NCI-H1417 (cell line): ENCODE results near the gene DNAH8.
"Not testable (repeated sequence)": the region's sequence is repeated elsewhere in the genome, so short reads cannot be mapped to it uniquely, and the experiment has no call there.

ENCODE experiments used
- DNase-seq, 3 experiments: peaks; one replicate each; lab custom pipeline; 2025; lab: John Stamatoyannopoulos, UW

Gene DNAH8

DNA sequence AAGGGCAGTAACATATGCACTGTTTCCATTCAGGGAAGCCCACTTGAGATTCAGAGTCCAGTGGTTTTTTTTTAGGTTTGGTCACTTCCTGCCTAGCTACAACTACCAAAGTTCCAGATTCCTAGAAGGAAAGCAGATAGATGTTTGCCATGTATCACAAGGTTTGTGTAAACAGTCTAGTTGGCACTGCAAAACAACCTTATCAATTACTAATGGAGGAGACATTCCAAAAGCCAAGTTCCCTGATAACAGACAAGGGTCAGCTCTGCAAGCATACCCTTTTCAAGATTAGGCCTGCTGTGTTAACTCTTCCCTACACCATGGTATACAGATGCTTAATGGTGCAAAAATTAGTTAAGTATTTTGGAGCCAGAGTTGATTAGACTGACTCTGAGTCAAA is 192.2 kb downstream of the DNAH8 start:
- no peak for DNase-seq

DNA sequence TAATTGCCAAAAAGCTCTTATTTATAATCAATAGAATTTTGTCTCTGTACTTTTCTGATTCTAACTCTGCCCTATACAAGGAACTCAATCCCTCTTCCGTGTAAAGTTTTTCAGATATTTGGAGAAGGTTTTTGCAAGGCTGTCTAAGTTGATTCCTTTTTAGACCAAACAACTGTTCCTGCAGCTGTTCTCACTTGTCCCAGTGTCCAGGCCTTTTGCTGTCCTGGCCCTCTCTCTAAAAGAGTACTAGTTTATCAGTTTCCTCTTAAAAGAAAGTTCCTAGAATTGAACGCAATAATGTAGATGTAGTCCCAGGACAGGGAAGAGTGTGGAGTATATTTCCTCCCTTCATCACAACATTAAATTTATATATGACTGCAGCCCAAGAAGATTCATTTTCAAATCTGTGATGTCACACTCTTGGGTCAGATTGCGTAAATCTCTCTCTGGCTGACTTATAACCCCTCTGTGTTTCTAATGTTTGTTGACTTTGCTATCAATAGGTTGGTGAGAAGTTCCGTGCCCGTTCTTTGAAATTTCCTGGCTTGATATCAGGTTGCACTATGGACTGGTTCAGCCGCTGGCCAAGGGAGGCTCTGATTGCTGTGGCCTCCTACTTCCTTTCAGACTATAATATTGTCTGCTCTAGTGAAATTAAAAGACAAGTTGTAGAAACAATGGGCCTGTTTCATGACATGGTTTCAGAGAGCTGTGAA is 194.1 kb downstream of the DNAH8 start:
- peak in 2 of 3 experiments; percentile 22 for DNase-seq

GRCh38 chr6:38910207-38910606 is 195.1 kb downstream of the DNAH8 start:
- no peak for DNase-seq

DNA sequence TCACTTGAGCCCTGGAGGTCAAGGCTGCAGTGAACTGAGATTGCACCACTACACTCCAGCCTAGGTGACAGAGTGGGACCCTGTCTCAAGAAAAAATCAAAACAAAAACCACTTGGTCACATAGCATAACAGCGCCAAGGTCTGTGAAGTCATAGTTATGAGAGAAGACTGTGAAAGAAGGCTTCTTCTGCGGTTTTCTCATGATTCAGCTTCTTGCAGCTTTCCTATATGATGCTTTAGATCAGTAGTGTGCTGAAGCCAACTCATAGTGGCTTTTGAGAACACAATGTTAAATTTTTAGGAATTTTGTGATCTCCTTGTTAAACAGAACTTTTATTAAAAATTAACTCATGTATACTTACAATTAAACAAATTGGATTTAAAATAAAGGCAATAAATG is 197.3 kb downstream of the DNAH8 start:
- no peak for DNase-seq

DNA sequence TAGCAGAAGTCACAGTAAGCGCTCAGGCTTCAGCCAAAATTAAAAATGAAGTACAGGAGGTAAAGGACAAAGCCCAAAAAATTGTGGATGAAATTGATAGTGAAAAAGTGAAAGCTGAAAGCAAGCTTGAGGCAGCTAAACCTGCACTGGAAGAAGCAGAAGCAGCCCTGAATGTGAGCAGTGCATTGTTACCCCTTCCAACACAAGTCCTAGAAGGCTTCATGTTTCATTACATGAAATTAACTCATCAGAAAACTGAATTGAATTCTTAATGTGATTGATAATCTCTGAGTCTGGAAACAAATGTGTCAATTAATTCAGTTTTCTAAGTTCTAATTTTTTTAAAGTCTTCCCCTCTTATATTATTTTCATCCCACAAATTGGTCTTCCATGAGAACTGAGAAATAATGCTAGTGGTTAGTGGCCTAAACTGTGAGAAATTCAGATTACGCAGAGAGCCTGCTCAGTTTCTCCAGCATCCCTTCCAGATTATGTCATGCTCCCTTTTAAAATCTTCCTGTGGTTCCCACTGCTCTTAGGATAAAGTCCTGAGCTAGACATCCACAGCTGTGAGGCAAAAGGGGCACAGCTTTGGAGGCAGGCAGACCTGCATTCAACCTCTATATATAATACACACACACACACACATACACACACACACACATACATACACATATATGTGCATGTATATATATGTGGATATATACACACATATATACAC is 200.3 kb downstream of the DNAH8 start:
- DNase-seq, result no peak

DNA sequence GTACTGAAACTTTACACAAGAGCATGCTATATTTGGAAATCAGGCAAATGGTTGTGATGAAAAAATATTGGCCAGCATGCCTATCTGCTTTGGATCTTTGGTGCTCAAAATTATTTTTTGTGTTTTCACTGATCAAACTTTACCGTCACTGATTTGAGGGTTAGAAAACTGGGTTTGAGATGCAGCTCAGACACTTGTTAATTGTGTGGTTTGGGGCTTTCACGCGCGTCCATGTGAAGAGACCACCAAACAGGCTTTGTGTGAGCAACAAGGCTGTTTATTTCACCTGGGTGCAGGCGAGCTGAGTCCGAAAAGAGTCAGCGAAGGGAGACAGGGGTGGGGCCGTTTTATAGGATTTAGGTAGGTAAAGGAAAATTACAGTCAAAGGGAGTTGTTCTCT is 206.4 kb downstream of the DNAH8 start:
- not testable (repeated sequence) for DNase-seq

- no peak for DNase-seq
These were observed 209.8 kb downstream of the DNAH8 start for GRCh38 chr6:38924791-38925509.

GRCh38 chr6:38929560-38929959 is 214.4 kb downstream of the DNAH8 start:
- no peak for DNase-seq

DNA sequence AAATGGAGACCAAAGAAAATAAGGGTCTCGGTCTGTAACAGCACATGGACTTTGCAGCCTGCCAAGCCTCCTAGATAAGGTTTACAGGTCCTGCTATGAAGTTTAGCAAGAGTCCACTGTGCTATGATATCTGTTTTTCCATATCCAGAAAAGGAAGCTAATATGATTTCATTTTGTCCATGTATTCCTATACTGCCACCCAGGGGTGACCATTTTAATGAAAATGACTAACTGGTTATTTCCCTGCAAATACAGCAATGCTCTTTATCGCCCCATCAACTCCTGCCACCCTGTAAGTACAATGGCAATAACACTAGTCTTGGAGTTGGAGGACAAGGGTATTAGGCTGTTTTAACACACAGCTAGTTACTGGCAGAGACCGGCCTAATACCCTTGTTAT is 218.3 kb downstream of the DNAH8 start:
- peak in 2 of 3 experiments; percentile 8 to 18 for DNase-seq

DNA sequence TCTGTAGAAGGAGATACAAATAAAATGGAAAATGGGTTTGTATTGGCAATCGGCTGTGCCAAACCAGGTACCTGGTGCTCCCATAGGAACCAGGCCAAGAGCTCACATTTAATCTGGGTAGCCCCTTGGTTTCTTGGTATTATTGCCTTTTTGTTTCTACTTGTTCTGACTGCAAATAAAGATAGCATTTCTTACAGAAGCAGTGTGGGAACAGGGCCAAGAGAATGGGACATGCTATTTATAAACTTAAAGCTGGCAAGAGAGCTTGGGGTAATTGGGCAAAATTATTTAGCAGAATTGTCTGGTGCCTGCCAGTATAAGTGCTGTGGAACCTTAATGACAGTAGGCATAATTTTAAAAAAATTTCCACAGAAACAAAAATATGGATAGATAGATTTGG is 219.9 kb downstream of the DNAH8 start:
- DNase-seq, result peak in 1 of 3 experiments; percentile 5

DNA sequence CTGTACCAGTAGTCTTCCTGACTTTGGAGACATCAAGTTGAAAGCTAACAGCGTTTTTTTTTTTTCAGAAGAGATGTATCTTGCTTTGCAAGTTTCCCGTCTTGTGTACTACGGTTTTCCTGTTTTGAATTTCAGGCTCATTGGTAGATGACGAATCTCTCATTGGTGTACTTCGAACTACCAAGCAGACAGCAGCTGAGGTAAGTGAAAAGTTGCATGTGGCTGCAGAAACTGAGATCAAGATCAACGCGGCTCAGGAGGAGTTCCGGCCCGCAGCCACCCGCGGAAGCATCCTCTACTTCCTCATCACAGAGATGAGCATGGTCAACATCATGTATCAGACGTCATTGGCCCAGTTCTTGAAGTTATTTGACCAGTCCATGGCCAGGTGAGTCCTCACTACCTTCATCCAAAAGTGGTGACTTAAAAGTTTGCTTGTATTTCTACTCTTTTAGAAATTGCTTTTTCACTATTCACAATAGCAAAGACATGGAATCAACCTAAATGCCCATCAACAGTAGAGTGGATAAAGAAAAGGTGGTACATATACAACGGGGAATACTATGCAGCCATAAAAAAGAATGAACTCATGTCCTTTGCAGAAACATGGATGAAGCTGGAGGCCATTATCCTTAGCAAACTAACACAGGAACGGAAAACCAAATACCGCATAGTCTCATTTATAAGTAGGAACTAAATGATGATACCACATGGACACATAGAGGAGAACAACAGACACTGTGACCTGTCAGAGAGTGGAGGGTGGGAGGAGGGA is 222.9 kb downstream of the DNAH8 start:
- DNase-seq, result no peak

DNA sequence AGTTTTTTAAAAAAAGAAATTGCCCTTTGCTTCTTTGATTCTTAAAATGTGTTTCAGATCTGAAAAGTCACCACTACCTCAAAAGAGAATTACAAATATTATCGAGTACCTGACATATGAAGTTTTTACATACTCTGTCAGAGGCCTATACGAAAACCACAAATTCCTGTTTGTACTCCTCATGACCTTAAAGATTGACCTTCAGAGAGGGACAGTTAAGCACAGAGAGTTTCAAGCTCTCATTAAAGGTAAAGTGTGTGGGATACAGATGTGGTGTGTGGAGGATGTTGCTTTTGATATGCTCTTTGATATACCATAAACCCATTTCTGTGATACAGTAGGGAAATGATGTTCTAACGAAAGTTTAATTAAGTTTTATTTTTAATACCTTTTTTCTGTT is 223.6 kb downstream of the DNAH8 start:
- no peak for DNase-seq

DNA sequence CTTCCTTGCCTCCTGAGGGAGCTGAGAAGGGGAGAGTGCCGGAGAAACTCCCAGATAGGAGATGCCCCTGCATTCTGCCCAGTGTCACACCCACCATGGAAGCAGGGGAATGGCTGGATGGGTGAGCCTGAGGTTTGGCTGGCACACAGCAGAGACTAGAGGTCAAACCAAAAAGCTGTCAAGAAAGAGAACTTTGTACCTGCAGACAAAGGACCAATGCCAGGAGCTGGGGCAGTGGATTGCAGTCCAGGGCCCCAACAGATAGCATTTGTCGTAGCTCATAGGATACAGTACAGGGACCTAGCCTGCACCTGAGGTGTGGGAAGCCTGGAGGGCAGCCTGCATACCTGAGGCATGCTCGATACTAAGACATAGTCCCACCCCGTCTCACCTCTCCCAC is 227.3 kb downstream of the DNAH8 start:
- DNase-seq, result no peak

- no peak for DNase-seq
These were observed 227.9 kb downstream of the DNAH8 start for GRCh38 chr6:38942965-38943364.

DNA sequence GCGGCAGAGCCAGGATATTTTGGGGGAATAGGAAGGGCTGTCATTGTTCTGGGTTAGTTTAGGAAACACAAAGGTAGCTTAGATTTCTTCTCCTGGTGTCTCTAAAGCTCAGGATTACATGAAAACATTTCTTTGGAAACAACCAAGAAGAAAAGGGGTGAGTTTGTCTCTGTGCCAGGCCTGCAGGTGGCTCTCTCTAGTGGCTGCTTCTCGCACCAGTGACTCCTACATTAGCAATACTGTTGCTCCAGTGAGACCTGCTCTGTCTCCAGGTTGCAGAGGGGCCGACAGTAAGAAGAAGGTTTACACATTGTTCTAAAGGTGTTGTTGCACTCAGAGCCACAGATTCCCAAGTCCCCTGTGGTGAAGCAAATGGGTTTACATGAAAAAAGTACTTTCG is 228.9 kb downstream of the DNAH8 start:
- no peak for DNase-seq

GRCh38 chr6:38944655-38945279 is 229.7 kb downstream of the DNAH8 start:
- DNase-seq, result peak in 1 of 3 experiments; percentile 7

- DNase-seq, result no peak
These were observed 240.8 kb downstream of the DNAH8 start for GRCh38 chr6:38955861-38956260.

GRCh38 chr6:38957426-38957825 is 242.3 kb downstream of the DNAH8 start:
- DNase-seq, result no peak

DNA sequence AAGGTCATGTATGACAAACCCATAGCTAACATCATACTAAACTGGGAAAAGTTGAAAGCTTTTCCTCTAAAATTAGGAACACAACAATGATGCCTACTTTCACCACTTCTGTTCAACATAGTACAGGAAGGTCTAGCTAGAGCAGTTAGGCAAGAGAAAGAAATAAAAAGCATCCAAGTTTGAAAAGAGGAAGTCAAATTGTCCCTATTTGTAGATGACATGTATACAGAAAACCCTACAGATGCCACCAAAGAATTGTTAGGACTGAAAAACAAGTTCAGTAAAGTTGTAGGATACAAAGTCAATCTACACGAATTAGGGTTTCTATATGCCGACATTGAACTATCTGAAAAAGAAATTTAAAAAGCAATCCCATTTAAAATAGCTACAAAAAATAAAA is 244.0 kb downstream of the DNAH8 start:
- no peak for DNase-seq

DNA sequence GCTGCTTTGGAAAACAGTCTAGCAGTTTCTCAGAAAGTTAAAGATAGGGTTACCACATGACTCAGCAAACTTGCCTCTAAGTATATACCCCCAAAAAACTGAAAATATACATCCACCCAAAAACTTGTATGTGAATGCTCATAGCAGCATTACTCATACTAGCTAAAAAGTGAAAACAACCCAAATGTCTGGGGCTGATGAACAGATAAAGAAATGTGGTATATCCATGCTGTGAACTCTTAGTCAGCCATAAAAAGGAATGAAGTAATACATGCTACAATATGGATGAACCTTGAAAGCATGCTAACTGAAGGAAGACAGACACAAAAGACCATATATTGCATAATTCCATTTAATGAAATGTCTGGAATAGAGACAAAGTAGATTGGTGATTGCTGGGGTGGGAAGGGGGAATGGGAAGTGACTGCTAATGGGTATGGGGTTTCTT is 253.6 kb downstream of the DNAH8 start:
- DNase-seq, result no peak

GRCh38 chr6:38973178-38974057 is 258.3 kb downstream of the DNAH8 start:
- peak; percentile 23 to 80 (median 37) for DNase-seq
